GM19193 (cell line): ENCODE measurements around the gene GPC1.

Experiments
- POLR2A ChIP-seq: IDR thresholded peaks from 4 replicates; pipeline ENCODE4 v1.6.1; 2011; ENCODE audit not compliant: insufficient read depth, insufficient read length; ENCODE audit errors: extremely low read depth

The GPC1 gene

GRCh38 chr2:240481720-240482119, 46.3 kb downstream of the GPC1 start:
- no peak for TF ChIP-seq POLR2A

GRCh38 chr2:240482141-240482540, 46.7 kb downstream of the GPC1 start:
- TF ChIP-seq POLR2A = no peak

- no peak for TF ChIP-seq POLR2A
Measured at GRCh38 chr2:240491483-240491882, 56.0 kb downstream of the GPC1 start.

- no peak for TF ChIP-seq POLR2A
Measured at GRCh38 chr2:240494194-240494793, 58.8 kb downstream of the GPC1 start.

- no peak for TF ChIP-seq POLR2A
Measured at GRCh38 chr2:240498171-240498957, 62.9 kb downstream of the GPC1 start.

- no peak for TF ChIP-seq POLR2A
Measured at GRCh38 chr2:240498958-240499260, 63.4 kb downstream of the GPC1 start.

- no peak for TF ChIP-seq POLR2A
Measured at GRCh38 chr2:240499309-240500301, 64.1 kb downstream of the GPC1 start.

- no peak for TF ChIP-seq POLR2A
Measured at GRCh38 chr2:240500561-240501423, 65.3 kb downstream of the GPC1 start.

GRCh38 chr2:240501531-240501991, 66.1 kb downstream of the GPC1 start:
- TF ChIP-seq POLR2A = no peak

GRCh38 chr2:240502059-240502429, 66.6 kb downstream of the GPC1 start:
- no peak for TF ChIP-seq POLR2A

- TF ChIP-seq POLR2A = no peak
Measured at GRCh38 chr2:240502430-240503121, 67.1 kb downstream of the GPC1 start.

- no peak for TF ChIP-seq POLR2A
Measured at GRCh38 chr2:240503375-240503774, 67.9 kb downstream of the GPC1 start.

GRCh38 chr2:240503848-240504247, 68.4 kb downstream of the GPC1 start:
- no peak for TF ChIP-seq POLR2A

GRCh38 chr2:240505910-240506309, 70.4 kb downstream of the GPC1 start:
- TF ChIP-seq POLR2A = no peak
